Smooth muscle cell of trachea (primary cell): ENCODE results near the gene NCSTN. TPM values are rescaled to one million over a fixed set of nuclear protein-coding genes. Genes with fewer than 3 reads are reported as not detected.

Experiments
- total RNA-seq: library from RNA; depleted of rRNA; stranded (reverse); fragments of >200 nt; gene quantifications from 2 replicates; pipeline ENCODE4 v1.2.1, GENCODE V29; 2014

Gene NCSTN
- total RNA-seq = 113 and 187 TPM in 2 replicates

DNA sequence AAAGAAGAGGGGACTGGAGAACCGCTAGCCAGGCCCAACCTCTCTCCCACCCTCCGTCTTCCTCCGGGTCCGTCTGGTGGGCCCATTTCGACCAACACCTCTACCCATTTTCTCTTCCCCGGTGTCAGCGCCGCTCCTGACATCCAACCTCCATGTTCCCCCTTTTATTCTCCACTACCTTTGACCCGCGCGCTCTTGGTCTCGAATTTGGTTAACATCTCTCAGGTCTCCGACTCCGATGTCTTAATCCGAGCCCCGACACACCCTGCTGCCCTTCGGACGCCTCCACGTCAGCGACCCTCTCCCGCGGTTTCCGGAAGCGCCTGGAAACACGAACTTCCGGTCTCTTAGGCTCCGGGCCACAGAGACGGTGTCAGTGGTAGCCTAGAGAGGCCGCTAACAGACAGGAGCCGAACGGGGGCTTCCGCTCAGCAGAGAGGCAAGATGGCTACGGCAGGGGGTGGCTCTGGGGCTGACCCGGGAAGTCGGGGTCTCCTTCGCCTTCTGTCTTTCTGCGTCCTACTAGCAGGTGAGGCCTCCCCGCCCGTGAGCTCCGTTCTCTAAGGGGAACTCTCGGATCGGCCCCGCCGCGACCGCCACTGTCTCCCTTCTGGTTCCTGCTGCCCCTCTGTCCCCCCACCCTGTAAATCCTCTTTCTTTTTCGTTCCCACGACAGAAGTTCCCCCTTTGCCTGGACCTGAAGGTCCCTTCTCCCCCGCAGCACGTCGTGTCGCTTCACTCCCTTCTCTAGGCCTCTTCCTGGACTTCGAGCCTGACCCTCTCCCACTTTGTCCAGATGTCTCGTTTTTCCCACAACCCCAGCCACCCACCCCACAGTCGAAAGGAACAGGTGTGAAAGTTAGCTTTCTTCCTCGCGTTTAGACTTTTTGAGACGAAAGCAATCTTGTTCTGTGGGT lies at the start of gene NCSTN, which contains the start of gene COPA:
NCSTN (plus strand) TSS at position 431 of the 917 bp plus-strand sequence; CDS start at position 445, 14 bp downstream.
COPA (minus strand) TSS at position 298 of the 917 bp plus-strand sequence; CDS start at position 218, 80 bp downstream.

DNA sequence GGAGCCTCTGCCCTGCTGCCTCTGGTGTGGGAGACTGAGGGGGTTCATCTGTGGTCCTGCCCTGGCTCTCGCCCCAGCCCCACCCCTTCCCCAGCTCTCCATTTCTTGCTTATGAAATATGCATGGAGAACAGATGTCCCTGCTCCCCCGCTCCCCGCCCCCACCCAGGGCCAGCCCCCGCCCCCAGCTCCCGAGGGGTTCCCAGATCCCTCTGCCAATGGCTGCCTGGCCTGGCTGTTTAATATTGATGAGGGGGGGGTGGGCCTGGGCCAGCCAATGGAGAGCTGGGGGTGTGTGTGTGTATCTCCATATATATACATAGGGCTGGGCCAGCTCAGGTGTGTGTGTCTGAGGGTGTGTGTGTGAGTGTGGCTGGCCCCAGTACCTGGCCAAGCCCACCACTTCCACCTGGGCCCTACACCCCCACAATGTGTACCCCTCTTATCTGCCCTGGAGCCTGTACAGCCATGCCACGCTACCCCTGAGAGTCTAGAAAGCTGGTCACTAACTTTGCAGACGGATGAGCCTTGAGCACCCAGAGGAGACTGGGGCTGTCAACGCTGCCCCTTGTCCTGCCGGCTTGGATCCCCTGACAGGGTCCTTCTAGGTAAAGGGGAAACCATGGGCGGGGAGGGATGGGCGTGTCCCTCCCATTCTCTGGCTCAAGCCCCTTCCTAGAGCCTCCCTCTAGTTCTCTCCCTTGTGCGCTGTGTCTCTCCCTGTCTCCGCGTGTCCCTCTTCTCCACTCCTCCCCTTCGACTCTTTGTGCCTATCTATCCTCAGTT lies 23.7 kb downstream of the NCSTN start, which contains the start of gene NHLH1:
NHLH1 (plus strand) TSS at position 341 of the 785 bp plus-strand sequence. CDS start 3,661 bp downstream, outside the sequence.

DNA sequence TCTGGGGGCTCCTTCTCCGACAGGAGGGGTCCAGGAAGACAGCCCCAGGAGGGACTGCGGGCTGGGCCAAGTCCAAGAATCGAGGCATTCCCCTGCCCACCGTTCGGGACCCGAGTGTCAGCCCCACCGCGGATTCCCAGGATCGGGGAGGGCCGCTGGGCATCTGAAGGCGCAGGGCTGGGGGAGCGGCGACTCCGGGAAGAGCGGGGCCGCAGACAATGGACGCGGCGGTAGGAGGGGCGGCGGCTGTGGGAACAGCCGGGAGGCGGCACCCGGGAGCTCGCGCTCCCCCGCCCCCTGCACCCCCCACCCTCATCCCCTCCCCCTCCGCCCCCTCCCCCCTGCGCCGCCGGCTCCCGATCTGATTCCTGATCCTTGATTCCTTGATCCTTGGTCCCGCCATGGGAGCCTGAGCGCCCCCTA lies 57.1 kb downstream of the NCSTN start, which contains the start of gene VANGL2:
VANGL2 (plus strand) TSS at position 342 of the 423 bp plus-strand sequence. CDS start 15,274 bp downstream, outside the sequence.

Other genes with a start within 250 kb of the NCSTN start
- 16.0 and 38.5 TPM in 2 replicates for gene IGSF8, start 244.8 kb upstream of the NCSTN start, total RNA-seq
- gene ATP1A2, start 227.6 kb upstream of the NCSTN start, total RNA-seq = 0.58 and 5.8 TPM in 2 replicates
- gene ATP1A4, start 191.8 kb upstream of the NCSTN start, total RNA-seq = not detected in 2 replicates
- 0.83 TPM in 1 of 2 replicates, not detected in the other for gene CASQ1, start 152.8 kb upstream of the NCSTN start, total RNA-seq
- gene PEA15, start 138.0 kb upstream of the NCSTN start, total RNA-seq = 80.4 and 137 TPM in 2 replicates
- gene DCAF8, start 80.8 kb upstream of the NCSTN start, total RNA-seq = 111 TPM in 2 replicates
- 62.0 and 86.7 TPM in 2 replicates for gene PEX19, start 58.2 kb upstream of the NCSTN start, total RNA-seq
- gene COPA, start 133 bp upstream of the NCSTN start, total RNA-seq = 337 and 425 TPM in 2 replicates
- gene NHLH1, start 23.7 kb downstream of the NCSTN start, total RNA-seq = not detected in 2 replicates
- under 0.01 TPM in 1 of 2 replicates, not detected in the other for gene VANGL2, start 57.2 kb downstream of the NCSTN start, total RNA-seq
- not detected in 2 replicates for gene SLAMF6, start 179.9 kb downstream of the NCSTN start, total RNA-seq
- not detected in 2 replicates for gene CD84, start 236.1 kb downstream of the NCSTN start, total RNA-seq